GM04503 (cell line): ENCODE data around the gene TIE1.

ENCODE experiments used
- DNase-seq: peaks from one replicate; pipeline ENCODE4 v3.0.0-alpha.2; 2012; ENCODE audit warnings: low read depth

TIE1 gene

GRCh38 chr1:43339584-43340232 is 38.9 kb downstream of the TIE1 start:
- DNase-seq = no peak

DNA sequence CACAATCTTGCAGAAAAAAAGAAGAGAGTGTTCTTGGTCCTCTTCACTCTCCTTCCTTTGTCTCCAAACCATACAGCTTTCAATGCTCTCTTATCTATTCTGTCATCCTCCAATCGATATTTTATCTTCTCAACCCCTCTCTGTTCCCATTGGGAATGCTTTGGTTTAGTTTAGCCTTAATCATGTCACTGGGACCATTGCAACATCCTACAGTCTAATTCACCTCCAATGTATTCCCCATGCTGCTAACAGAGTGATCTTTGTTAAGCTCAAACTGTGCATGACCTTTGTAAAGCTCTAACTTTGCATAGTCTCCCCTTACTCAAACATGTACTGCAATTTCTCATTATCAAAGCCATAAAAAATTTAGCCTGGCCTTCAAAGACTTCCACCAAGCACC is 39.8 kb downstream of the TIE1 start:
- no peak for DNase-seq

DNA sequence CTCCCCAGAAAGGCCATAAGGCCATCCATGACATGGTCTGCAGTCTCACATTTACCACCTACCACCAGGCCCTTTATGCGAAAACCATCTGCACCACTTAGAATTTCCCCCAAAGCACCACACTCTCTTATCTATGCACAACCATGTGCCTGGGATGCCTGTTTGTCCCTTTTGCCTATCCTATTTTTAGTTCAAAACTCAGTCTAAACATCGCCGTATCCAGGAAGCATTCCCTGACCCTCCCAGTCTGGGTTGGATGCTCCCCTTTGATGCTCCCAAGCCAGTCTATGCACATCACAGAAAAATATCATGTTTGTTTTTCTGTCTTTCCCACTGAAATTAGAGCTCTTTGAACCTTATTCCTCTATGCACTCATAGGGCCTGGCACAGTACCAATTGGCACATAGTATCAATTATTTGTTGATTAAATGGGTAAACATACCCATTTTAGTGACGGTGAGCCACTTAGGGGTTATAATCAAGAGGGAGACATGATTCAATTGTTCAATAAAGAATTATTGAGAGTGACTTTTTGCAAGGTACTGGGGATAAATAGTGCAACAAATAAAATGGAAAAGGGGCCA is 43.6 kb downstream of the TIE1 start:
- DNase-seq = no peak

DNA sequence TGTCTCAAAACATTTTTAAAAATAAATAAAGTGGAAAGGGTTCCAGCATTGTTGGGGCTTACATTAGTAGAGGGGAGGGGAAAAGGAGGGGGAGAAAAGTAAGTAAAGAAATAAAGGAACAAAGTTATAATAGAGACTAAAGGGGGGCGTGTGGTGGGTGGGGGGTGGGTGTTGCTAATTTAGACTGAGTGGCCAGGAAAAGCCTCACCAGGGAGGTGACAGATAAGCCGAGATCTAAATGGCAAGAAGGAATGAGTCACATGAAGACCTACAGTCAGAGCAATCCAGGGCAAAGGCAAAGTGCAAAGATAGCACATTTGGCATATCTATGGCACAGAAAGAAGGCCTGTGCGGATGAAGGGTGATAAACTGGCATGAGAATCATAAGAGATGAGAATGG is 44.3 kb downstream of the TIE1 start:
- no peak for DNase-seq

DNA sequence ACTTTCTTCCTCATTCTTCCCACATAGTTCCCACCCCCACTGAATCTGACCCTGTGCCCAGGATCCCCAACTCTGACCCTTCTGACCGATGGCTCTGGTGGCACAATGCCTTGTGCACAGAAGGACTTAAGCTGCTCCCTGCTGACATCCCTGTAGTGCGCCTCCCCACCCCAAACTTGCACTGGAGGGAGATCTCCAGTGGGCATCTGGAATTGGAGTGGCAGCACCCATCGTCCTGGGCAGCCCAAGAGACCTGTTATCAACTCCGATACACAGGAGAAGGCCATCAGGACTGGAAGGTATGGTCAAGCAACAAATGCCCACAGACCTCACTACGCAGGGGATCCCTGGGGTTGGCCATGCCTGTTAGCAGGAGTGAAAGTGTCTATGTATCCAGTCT is 45.9 kb downstream of the TIE1 start:
- DNase-seq = no peak

DNA sequence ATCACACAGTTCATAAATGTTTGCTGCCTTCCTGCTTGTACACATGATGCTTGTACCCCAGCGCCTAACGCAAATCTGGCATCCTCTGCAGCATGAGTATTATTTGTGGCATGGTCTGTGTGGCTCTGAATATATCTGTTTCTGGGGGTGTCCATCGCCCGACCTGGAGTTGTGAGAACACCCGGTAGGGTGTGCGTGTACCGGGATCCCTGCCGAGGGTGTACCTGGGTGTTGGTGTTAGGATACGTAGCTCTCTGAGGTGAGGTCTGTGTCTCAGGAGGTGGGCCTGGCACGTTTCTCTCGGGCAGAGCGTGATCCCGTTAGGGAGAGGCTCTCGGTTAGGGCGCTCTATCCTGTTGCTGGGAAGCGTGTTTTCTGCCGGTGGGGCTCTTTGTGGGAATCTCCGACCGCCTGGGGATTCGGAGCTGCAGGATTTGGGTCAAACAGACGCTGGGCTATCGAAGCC is 47.6 kb downstream of the TIE1 start:
- DNase-seq = no peak

- DNase-seq = no peak
Measured at GRCh38 chr1:43348809-43349593, 48.2 kb downstream of the TIE1 start.

GRCh38 chr1:43349594-43350306 is 49.0 kb downstream of the TIE1 start:
- DNase-seq = no peak

GRCh38 chr1:43350976-43351375 is 50.2 kb downstream of the TIE1 start:
- no peak for DNase-seq

DNA sequence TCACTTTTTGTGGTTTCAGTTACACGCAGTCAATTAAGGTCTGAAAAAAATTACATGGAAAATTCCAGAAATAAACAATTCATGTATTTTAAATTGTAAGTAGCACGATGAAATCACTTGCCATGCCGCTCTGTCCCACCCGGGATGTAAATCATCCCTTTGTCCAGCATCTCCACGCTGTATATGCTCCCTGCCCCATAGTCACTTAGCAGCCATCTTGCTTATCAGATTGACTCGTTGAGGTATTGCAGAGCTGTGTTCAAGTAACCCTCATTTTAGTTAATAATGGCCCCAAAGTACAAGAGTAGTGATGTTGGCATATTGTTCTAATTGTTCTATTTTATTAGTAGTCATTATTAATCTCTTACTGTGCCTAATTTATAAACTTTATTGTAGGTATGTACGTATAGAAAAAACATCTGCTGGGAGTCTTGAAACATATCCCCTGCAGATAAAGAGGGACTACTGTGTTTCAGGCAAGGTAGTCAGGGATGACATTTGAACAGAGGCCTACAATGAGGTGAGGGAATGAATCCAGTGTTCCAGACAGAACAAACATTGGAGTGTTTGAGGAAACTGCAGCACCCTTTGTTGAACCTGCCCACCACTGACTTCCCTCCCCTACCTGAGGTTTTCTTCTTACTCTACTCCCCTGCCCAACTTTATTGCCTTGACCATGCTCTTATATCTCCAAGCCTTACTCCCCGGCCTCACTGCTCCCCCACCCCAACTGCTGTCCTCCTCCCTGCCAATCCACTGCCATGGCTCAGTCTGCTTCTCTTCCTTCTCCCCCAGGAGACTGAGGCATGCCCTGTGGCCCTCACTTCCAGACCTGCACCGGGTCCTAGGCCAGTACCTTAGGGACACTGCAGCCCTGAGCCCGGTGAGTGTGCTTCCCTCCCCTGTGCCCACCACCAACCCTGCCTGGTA is 50.9 kb downstream of the TIE1 start:
- DNase-seq = no peak

GRCh38 chr1:43352351-43352705 is 51.5 kb downstream of the TIE1 start:
- DNase-seq = no peak

GRCh38 chr1:43352881-43353280 is 52.1 kb downstream of the TIE1 start:
- DNase-seq = no peak

DNA sequence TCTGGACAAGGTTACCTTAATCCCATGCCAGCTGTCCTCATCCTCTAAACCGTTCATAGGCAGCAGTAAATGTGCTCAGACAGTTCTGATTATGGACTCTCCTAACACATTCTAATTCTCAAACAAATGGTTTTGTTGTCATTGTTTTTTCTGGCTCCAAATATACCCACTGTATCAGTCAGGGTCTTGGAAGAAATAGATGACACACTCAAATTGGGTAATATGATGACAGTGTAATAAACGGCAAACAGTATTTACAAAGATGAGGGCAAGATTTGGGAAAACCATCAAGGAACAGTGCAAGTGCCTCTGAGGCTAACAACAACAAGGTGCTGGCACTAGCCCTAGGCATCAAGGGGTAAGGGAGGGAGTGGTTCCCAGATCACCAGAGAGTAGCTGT is 53.7 kb downstream of the TIE1 start:
- DNase-seq = no peak

DNA sequence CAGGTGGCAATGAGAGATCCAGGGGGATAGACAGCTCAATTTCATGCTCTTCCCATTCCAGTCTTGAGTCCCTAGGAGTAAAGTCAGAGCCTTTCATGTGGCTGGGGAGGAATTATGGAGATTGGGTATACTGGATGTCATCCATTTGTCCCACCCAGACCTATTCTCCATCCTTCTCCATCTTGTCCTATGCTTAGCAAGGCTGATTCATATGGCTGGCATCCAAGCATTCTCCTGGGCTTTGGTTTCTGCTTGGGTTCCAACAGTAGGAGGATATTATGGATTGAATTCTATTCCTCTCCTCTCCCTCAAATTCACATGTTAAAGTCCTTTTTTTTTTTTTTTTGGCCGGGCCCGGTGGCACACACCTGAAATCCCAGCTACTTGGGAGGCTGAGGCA is 54.2 kb downstream of the TIE1 start:
- DNase-seq = no peak

DNA sequence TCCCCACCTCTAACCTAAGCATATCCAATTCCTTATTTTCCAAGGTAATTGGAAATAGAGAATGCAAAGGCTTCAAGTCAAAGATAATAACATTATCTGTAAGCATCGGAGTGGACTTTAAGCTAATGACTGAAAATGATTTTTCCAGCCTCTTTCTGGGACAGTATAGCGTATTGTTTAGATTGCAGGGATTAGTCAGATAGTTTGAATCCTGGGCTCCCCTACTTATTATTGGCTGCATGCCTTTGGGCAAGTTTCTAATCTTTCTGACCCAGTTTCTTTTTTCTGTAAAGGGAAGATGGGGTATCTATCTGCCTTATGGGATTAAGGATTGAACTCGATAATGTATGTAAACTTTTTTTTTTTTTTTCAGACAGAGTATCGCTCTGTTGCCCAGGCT is 56.5 kb downstream of the TIE1 start:
- DNase-seq = no peak

DNA sequence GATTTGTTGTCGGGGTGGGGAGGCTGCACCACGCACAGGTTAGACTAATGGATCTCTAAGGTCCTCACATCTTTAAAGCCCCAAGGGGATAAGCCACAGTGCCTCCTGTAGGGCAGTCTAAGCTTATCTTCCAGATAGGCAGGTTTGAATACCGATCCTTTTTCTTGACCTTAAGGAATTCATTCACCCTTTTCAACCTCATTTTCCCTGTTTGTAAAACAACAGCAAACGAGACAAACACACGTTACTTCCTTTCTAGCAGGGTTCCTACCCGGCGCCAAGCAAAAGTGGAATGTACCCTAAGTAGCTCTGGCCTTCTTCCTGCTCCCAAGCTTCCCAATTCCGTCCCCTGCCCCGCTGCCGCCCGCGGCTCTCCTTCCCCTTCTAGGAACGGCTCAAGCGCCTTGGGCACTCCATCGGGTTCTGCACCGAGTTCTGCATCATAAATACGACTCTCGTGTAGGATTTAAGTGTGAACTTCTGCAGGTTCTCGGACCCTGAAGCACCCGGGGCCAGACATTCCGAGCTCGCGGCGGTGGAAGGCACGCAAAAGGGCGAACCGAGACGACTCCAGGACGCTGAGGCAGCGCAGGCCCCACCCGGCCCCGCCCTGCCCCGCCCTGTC is 57.5 kb downstream of the TIE1 start:
- peak; percentile 27 for DNase-seq

GRCh38 chr1:43358746-43359693 is 58.2 kb downstream of the TIE1 start, which contains the start of gene CDC20:
Gene CDC20 (plus strand): TSS chr1:43358981. CDS start chr1:43359216, 235 bp downstream.
- peak; percentile 84 for DNase-seq

DNA sequence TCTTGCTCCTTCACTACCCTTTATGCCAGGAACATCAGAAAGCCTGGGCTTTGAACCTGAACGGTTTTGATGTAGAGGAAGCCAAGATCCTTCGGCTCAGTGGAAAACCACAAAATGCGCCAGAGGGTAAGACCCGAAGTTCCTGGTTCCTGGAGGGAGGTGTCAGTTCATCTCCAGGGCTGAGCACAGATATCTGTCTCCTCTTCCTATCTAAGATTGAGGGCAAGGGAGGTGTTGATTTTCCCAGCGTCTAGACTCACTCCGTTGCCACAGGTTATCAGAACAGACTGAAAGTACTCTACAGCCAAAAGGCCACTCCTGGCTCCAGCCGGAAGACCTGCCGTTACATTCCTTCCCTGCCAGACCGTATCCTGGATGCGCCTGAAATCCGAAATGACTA is 58.9 kb downstream of the TIE1 start:
- no peak for DNase-seq

GRCh38 chr1:43360616-43361015 is 59.8 kb downstream of the TIE1 start:
- no peak for DNase-seq
